Stimulated activated CD4-positive, alpha-beta T cell treated with anti-CD3 and anti-CD28 coated beads, Interleukin-1b, Interleukin-23, amount 100 ng/mL, for 24 hours (primary cell): ENCODE measurements around the gene KCNG1.
A peak's percentile ranks its signal among the peaks of the same experiment; 100 is the strongest.
"Not testable (repeated sequence)": the region's sequence is repeated elsewhere in the genome, so short reads cannot be mapped to it uniquely, and the experiment has no call there.

Experiments used
- DNase-seq, 4 experiments: peaks; one replicate each; pipeline ENCODE4 v3.0.0-alpha.2; 2020; ENCODE audit warnings: low read depth in 4 of 4, low spot score in 1 of 4

The KCNG1 gene

GRCh38 chr20:51022803-51023616 lies at the start of gene KCNG1:
Gene KCNG1, minus strand, starts transcription at chr20:51023107. Its CDS starts 12,769 bp downstream, at chr20:51010338.
- peak in 3 of 4 experiments; percentile 38 to 66 (median 40) for DNase-seq

GRCh38 chr20:51070621-51071020 lies 47.7 kb upstream of the KCNG1 start:
- no peak for DNase-seq

GRCh38 chr20:51067792-51068191 lies 44.9 kb upstream of the KCNG1 start:
- DNase-seq, result no peak

- no peak for DNase-seq
These were observed 42.7 kb upstream of the KCNG1 start for GRCh38 chr20:51065615-51066014.

- no peak for DNase-seq
These were observed 41.2 kb upstream of the KCNG1 start for GRCh38 chr20:51064137-51064536.

- DNase-seq, result peak; percentile 13 to 67 (median 21)
These were observed 39.2 kb upstream of the KCNG1 start for GRCh38 chr20:51062065-51062464.

- DNase-seq, result no peak
These were observed 38.6 kb upstream of the KCNG1 start for GRCh38 chr20:51061418-51062045.

- no peak for DNase-seq
These were observed 37.4 kb upstream of the KCNG1 start for GRCh38 chr20:51060301-51060700.

GRCh38 chr20:51059862-51060261 lies 37.0 kb upstream of the KCNG1 start:
- DNase-seq, result no peak

- DNase-seq, result no peak
These were observed 35.1 kb upstream of the KCNG1 start for GRCh38 chr20:51058017-51058416.

- DNase-seq, result no peak
These were observed 31.3 kb upstream of the KCNG1 start for GRCh38 chr20:51054233-51054632.

GRCh38 chr20:51050531-51051075 lies 27.7 kb upstream of the KCNG1 start:
- DNase-seq, result no peak

GRCh38 chr20:51046021-51046985 lies 23.4 kb upstream of the KCNG1 start:
- DNase-seq, result no peak

- not testable (repeated sequence) for DNase-seq
These were observed 22.6 kb upstream of the KCNG1 start for GRCh38 chr20:51045492-51045891.

GRCh38 chr20:51044796-51045195 lies 21.9 kb upstream of the KCNG1 start:
- no peak for DNase-seq

GRCh38 chr20:51043811-51044210 lies 20.9 kb upstream of the KCNG1 start:
- no peak for DNase-seq

- DNase-seq, result no peak
These were observed 19.8 kb upstream of the KCNG1 start for GRCh38 chr20:51042657-51043247.

GRCh38 chr20:51042064-51042463 lies 19.2 kb upstream of the KCNG1 start:
- no peak for DNase-seq

GRCh38 chr20:51037532-51038115 lies 14.7 kb upstream of the KCNG1 start:
- no peak for DNase-seq

- DNase-seq, result no peak
These were observed 14.1 kb upstream of the KCNG1 start for GRCh38 chr20:51036827-51037531.
